Effector CD4-positive, alpha-beta T cell (primary cell): ENCODE data around the gene TAS2R40.

Source experiments
- DNase-seq: peaks from one replicate; pipeline ENCODE4 v3.0.0-alpha.2; 2020

TAS2R40 gene

GRCh38 chr7:143225047-143225446 is 3.2 kb downstream of the TAS2R40 start:
- DNase-seq, result no peak

GRCh38 chr7:143227806-143228205 is 6.0 kb downstream of the TAS2R40 start:
- no peak for DNase-seq

GRCh38 chr7:143229054-143229790 is 7.4 kb downstream of the TAS2R40 start:
- DNase-seq, result no peak

- no peak for DNase-seq
These were observed 9.0 kb downstream of the TAS2R40 start for GRCh38 chr7:143230602-143231457.

GRCh38 chr7:143233816-143234532 is 12.1 kb downstream of the TAS2R40 start:
- DNase-seq, result no peak

GRCh38 chr7:143234533-143234875 is 12.7 kb downstream of the TAS2R40 start:
- no peak for DNase-seq

- DNase-seq, result no peak
These were observed 13.7 kb downstream of the TAS2R40 start for GRCh38 chr7:143235561-143235960.

- DNase-seq, result no peak
These were observed 14.7 kb downstream of the TAS2R40 start for GRCh38 chr7:143236408-143236990.

GRCh38 chr7:143237366-143237765 is 15.5 kb downstream of the TAS2R40 start:
- DNase-seq, result no peak

- DNase-seq, result no peak
These were observed 16.6 kb downstream of the TAS2R40 start for GRCh38 chr7:143238289-143238980.

- no peak for DNase-seq
These were observed 18.0 kb downstream of the TAS2R40 start for GRCh38 chr7:143239813-143240212.

- peak; percentile 59 for DNase-seq
These were observed 18.7 kb downstream of the TAS2R40 start for GRCh38 chr7:143240291-143241168.

- no peak for DNase-seq
These were observed 20.5 kb downstream of the TAS2R40 start for GRCh38 chr7:143242306-143242705.

- DNase-seq, result no peak
These were observed 21.3 kb downstream of the TAS2R40 start for GRCh38 chr7:143243111-143243510.

- no peak for DNase-seq
These were observed 21.8 kb downstream of the TAS2R40 start for GRCh38 chr7:143243614-143244013.

- no peak for DNase-seq
These were observed 22.5 kb downstream of the TAS2R40 start for GRCh38 chr7:143244321-143244720.

GRCh38 chr7:143245123-143245522 is 23.3 kb downstream of the TAS2R40 start:
- DNase-seq, result no peak

- DNase-seq, result no peak
These were observed 25.5 kb downstream of the TAS2R40 start for GRCh38 chr7:143247372-143247771.

- no peak for DNase-seq
These were observed 27.0 kb downstream of the TAS2R40 start for GRCh38 chr7:143248761-143249354.

- no peak for DNase-seq
These were observed 28.4 kb downstream of the TAS2R40 start for GRCh38 chr7:143250199-143250598.

GRCh38 chr7:143250822-143251221 is 29.0 kb downstream of the TAS2R40 start:
- DNase-seq, result no peak
